Liver (tissue), 9 donors: ENCODE data around the gene PRR9. TPM values are rescaled to one million over a fixed set of nuclear protein-coding genes. Genes with fewer than 3 reads are reported as not detected.

Experiments used
- DNase-seq: peaks from one replicate; pipeline ENCODE4 v3.0.0-alpha.2; 2017; ENCODE audit warnings: low spot score
- H3K27ac ChIP-seq, 2 donors: one replicate each; pipeline ENCODE4 v1.7.0; 2013; ENCODE audit warnings: inconsistent platforms in 2 of 2, low read length in 2 of 2, control low read depth in 1 of 2, low read depth in 1 of 2, mild to moderate bottlenecking in 1 of 2
- H3K27me3 ChIP-seq, 4 donors: one replicate each; pipeline versions ENCODE4 v1.6.1 to v1.7.0; 2013; ENCODE audit warnings: low read length in 3 of 4, inconsistent platforms in 1 of 4, mild to moderate bottlenecking in 1 of 4, moderate library complexity in 1 of 4; ENCODE audit not compliant: control insufficient read depth in 4 of 4, insufficient read depth in 4 of 4
- H3K36me3 ChIP-seq, 4 donors: one replicate each; pipeline versions ENCODE4 v1.6.1 to v1.7.0; 2013; ENCODE audit warnings: low read length in 3 of 4, mild to moderate bottlenecking in 3 of 4, low read depth in 1 of 4, moderate library complexity in 1 of 4; ENCODE audit not compliant: control insufficient read depth in 4 of 4, insufficient read depth in 3 of 4
- H3K4me1 ChIP-seq, 4 donors: one replicate each; pipeline versions ENCODE4 v1.6.1 to v1.7.0; 2013; ENCODE audit warnings: low read length in 3 of 4, mild to moderate bottlenecking in 3 of 4, moderate library complexity in 1 of 4; ENCODE audit not compliant: control insufficient read depth in 4 of 4, insufficient read depth in 4 of 4
- H3K4me3 ChIP-seq, 3 donors: one replicate each; pipeline versions ENCODE4 v1.6.1 to v1.7.0; 2013; ENCODE audit warnings: low read length in 3 of 3, control low read depth in 1 of 3, low read depth in 1 of 3, mild to moderate bottlenecking in 1 of 3
- H3K9ac ChIP-seq, 2 donors: one replicate each; pipeline ENCODE4 v1.7.0; 2013; ENCODE audit warnings: low read length in 2 of 2, mild to moderate bottlenecking in 2 of 2, moderate library complexity in 2 of 2, control low read depth in 1 of 2, low read depth in 1 of 2
- H3K9me3 ChIP-seq, 4 donors: one replicate each; pipeline versions ENCODE4 v1.6.1 to v1.7.0; 2013; ENCODE audit warnings: low read length in 3 of 4; ENCODE audit not compliant: control insufficient read depth in 4 of 4
- EGR1 ChIP-seq, 2 donors: IDR thresholded peaks; 2 replicates each; pipeline ENCODE4 v1.6.1; 2016 to 2018; ENCODE audit warnings: antibody characterized with exemption in 2 of 2, low read depth in 2 of 2
- FOXA1 ChIP-seq: IDR thresholded peaks from 2 replicates; pipeline ENCODE4 v1.6.1; 2016; ENCODE audit warnings: antibody characterized with exemption
- FOXA2 ChIP-seq: IDR thresholded peaks from 2 replicates; pipeline ENCODE4 v1.6.1; 2016; ENCODE audit warnings: antibody characterized with exemption
- GABPA ChIP-seq, 2 donors: IDR thresholded peaks in 1 of 2; conservative IDR thresholded peaks in 1 of 2; 2 replicates each; pipeline ENCODE4 v1.6.1; 2016; ENCODE audit warnings: antibody characterized with exemption in 2 of 2, mild to moderate bottlenecking in 1 of 2, moderate library complexity in 1 of 2
- HNF4A ChIP-seq, 2 donors: conservative IDR thresholded peaks; 2 replicates each; pipeline ENCODE4 v1.6.1; 2016; ENCODE audit warnings: antibody characterized with exemption in 2 of 2, mild to moderate bottlenecking in 2 of 2
- HNF4G ChIP-seq: IDR thresholded peaks from 2 replicates; pipeline ENCODE4 v1.6.1; 2016; ENCODE audit warnings: antibody characterized with exemption
- JUND ChIP-seq, 2 donors: IDR thresholded peaks; 2 replicates each; pipeline ENCODE4 v1.6.1; 2016; ENCODE audit warnings: antibody characterized with exemption in 2 of 2
- NR2F2 ChIP-seq: IDR thresholded peaks from 2 replicates; pipeline ENCODE4 v1.6.1; 2016; ENCODE audit warnings: antibody characterized with exemption
- RAD21 ChIP-seq, 2 donors: IDR thresholded peaks; 2 replicates each; pipeline ENCODE4 v1.6.1; 2016; ENCODE audit warnings: antibody characterized with exemption in 2 of 2, mild to moderate bottlenecking in 2 of 2
- RXRA ChIP-seq, 2 donors: IDR thresholded peaks; 2 replicates each; pipeline ENCODE4 v1.6.1; 2017 to 2018; ENCODE audit warnings: antibody characterized with exemption in 2 of 2, mild to moderate bottlenecking in 1 of 2
- SP1 ChIP-seq: IDR thresholded peaks from 2 replicates; pipeline ENCODE4 v1.6.1; 2018; ENCODE audit warnings: antibody characterized with exemption, mild to moderate bottlenecking
- TAF1 ChIP-seq: conservative IDR thresholded peaks from 2 replicates; pipeline ENCODE4 v1.6.1; 2016; ENCODE audit warnings: antibody characterized with exemption, mild to moderate bottlenecking
- YY1 ChIP-seq: IDR thresholded peaks from 2 replicates; pipeline ENCODE4 v1.6.1; 2016; ENCODE audit warnings: antibody characterized with exemption, mild to moderate bottlenecking
- WGBS: extraction: QIAGEN DNeasy Blood & Tissue Kit; methylation state at CpG from one replicate; pipeline ENCODE4 v1.1.7; 2013; 5-methylcytosine and 5-hydroxymethylcytosine counted together
- polyA plus RNA-seq, 2 donors: library from polyadenylated mRNA; stranded (reverse) in 1 of 2; unstranded in 1 of 2; fragments of 200-250 nt in 1 of 2; fragments of >200 nt in 1 of 2; fragmentation: Nextera tagmentation in 1 of 2; extraction: Ambion mirVana in 1 of 2; gene quantifications; one replicate each; pipeline versions ENCODE4 v1.2.1 to v1.2.3, GENCODE V29; 2013 to 2015
- total RNA-seq, 2 donors: library from RNA; depleted of rRNA; stranded (reverse); fragments of >200 nt; gene quantifications; one replicate each; pipeline ENCODE4 v1.2.3, GENCODE V29; 2014
- TF ChIP-seq, protein P1 (sequence below): IDR thresholded peaks from 2 replicates; pipeline ENCODE4 v1.6.1; 2016; ENCODE audit warnings: antibody characterized with exemption
- TF ChIP-seq, protein P2 (sequence below): fragments of 150-350 bp; IDR thresholded peaks from 2 replicates; pipeline ENCODE4 v1.5.1; 2017; ENCODE audit warnings: improper control_type of control experiment, low read depth, low read length; ENCODE audit not compliant: missing input control
- TF ChIP-seq, protein P3 (sequence below): IDR thresholded peaks from 2 replicates; pipeline ENCODE4 v1.6.1; 2016; ENCODE audit warnings: antibody characterized with exemption
- TF ChIP-seq, protein P4 (sequence below): IDR thresholded peaks from 2 replicates; pipeline ENCODE4 v1.6.1; 2016; ENCODE audit warnings: antibody characterized with exemption
- TF ChIP-seq, protein P5 (sequence below): IDR thresholded peaks from 2 replicates; pipeline ENCODE4 v1.6.1; 2016; ENCODE audit warnings: antibody characterized with exemption, mild to moderate bottlenecking
- donor health status: healthy.
- donor health status: healthy.
- donor health status: healthy.
- donor health status: healthy.
- donor health status: healthy.

PRR9 gene
- total and polyA plus RNA-seq, 4 donors, result not detected

DNA sequence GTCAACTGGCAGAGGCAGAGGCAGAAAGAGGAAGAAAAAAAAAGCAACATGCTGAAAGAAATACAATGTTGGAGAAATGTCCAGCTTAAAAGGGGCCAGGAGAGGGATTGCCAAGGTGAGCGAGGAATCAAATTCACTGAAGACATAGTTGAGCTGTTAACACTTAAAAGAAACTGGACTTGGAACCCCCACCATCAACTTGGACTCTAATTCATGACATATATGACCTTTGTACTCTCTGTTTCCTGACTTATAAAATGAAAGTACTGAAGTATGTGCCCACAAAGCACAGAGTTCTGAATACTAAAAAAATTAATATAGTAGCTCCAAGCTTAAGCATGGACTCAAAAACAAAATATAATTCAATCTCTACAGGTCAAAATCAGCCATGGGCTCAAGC is 16.1 kb downstream of the PRR9 start:
- no peak for DNase-seq
- H3K27me3 ChIP-seq, result peaks cover 0 to 2% (median 0%) of the 10 kb centered on the region in 4 donors
- no peaks in the 10 kb centered on the region for H3K4me1 ChIP-seq
- no peaks in the 10 kb centered on the region for H3K9me3 ChIP-seq
- no peaks in the 10 kb centered on the region for H3K36me3 ChIP-seq
- H3K4me3 ChIP-seq, result no peak overlapping the region
- WGBS, result 91% methylated on average over 1 of the region's 1 CpG
- no peak overlapping the region for H3K9ac ChIP-seq
- H3K27ac ChIP-seq, result no peak overlapping the region
- TF ChIP-seq FOXA2, result no peak
- TF ChIP-seq HNF4A (conservative IDR thresholded peaks at IDR 0.05), result peak; percentile 28 to 30

DNA sequence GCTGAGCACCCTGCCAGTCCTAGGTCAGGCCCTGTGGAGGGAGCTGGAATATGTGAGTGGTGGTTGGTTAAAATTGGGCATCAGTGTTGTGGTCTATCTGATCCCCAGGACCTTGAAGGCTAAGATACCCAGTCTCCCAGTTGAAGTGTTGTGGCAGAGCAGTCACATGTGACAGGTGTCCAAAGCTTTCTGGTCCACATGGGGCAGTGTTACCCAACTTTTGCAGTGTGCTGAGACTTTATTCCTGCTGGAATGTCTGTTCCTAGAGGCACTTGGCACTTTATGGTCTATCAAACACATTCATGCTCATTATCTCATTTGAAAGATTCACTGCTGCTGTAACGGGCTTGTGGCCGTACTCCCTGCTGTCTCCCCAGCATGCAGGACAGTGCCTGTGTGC is 21.1 kb downstream of the PRR9 start:
- Histone ChIP-seq H3K27ac (no peak overlapping the region), H3K9me3 (no peaks in the 10 kb centered on the region), H3K4me3 (no peak overlapping the region), H3K4me1 (no peaks in the 10 kb centered on the region), H3K27me3 (no peaks in the 10 kb centered on the region), H3K36me3 (no peaks in the 10 kb centered on the region), H3K9ac (no peak overlapping the region)
- 67% methylated on average over 2 of the region's 2 CpGs for WGBS
- TF ChIP-seq FOXA1 (no peak), EGR1 (IDR thresholded peaks at IDR 0.05; ENCODE audit: low read depth in 2 of 2) (no peak), RAD21 (IDR thresholded peaks at IDR 0.05) (no peak), TAF1 (no peak), SP1 (no peak), JUND (IDR thresholded peaks at IDR 0.05) (no peak), GABPA (IDR thresholded peaks at IDR 0.05 in 1 of 2, conservative IDR thresholded peaks at IDR 0.05 in 1 of 2) (no peak), YY1 (no peak), HNF4G (no peak)
- TF ChIP-seq, protein P1, sequence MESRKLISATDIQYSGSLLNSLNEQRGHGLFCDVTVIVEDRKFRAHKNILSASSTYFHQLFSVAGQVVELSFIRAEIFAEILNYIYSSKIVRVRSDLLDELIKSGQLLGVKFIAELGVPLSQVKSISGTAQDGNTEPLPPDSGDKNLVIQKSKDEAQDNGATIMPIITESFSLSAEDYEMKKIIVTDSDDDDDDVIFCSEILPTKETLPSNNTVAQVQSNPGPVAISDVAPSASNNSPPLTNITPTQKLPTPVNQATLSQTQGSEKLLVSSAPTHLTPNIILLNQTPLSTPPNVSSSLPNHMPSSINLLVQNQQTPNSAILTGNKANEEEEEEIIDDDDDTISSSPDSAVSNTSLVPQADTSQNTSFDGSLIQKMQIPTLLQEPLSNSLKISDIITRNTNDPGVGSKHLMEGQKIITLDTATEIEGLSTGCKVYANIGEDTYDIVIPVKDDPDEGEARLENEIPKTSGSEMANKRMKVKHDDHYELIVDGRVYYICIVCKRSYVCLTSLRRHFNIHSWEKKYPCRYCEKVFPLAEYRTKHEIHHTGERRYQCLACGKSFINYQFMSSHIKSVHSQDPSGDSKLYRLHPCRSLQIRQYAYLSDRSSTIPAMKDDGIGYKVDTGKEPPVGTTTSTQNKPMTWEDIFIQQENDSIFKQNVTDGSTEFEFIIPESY, result no peak
- no peak for DNase-seq

DNA sequence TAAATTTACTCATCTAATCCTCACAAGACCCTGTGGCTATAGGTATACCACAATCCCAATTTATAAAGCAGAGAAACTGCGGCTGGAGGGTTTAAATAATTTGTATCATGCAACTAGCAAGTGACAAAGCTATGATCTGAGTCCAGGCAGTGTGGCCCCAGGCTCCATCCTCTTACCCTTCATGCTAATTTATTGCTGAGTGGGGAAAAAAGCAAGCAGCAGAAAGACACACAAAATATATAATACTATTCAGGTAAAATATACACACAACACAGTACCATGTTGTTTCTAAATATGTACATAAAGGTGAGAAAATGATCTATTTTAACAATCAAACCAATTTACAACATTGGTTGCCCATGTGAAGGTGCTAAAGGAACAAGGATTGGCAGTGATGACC is 24.8 kb downstream of the PRR9 start:
- WGBS, result 72% methylated on average over 1 of the region's 1 CpG

More for the DNA sequence above, 24.8 kb downstream of the PRR9 start:
- Histone ChIP-seq H3K9me3 (no peaks in the 10 kb centered on the region), H3K36me3 (no peaks in the 10 kb centered on the region), H3K27me3 (no peaks in the 10 kb centered on the region), H3K4me1 (no peaks in the 10 kb centered on the region), H3K4me3 (no peak overlapping the region), H3K9ac (no peak overlapping the region), H3K27ac (no peak overlapping the region)
- no peak for DNase-seq
- TF ChIP-seq, protein P1, result no peak
- no peak for TF ChIP-seq NR2F2
- TF ChIP-seq, protein P2, sequence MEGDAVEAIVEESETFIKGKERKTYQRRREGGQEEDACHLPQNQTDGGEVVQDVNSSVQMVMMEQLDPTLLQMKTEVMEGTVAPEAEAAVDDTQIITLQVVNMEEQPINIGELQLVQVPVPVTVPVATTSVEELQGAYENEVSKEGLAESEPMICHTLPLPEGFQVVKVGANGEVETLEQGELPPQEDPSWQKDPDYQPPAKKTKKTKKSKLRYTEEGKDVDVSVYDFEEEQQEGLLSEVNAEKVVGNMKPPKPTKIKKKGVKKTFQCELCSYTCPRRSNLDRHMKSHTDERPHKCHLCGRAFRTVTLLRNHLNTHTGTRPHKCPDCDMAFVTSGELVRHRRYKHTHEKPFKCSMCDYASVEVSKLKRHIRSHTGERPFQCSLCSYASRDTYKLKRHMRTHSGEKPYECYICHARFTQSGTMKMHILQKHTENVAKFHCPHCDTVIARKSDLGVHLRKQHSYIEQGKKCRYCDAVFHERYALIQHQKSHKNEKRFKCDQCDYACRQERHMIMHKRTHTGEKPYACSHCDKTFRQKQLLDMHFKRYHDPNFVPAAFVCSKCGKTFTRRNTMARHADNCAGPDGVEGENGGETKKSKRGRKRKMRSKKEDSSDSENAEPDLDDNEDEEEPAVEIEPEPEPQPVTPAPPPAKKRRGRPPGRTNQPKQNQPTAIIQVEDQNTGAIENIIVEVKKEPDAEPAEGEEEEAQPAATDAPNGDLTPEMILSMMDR, result no peak
- no peak for TF ChIP-seq SP1
- no peak for TF ChIP-seq FOXA2
- no peak for TF ChIP-seq RAD21 (IDR thresholded peaks at IDR 0.05)
- no peak for TF ChIP-seq JUND (IDR thresholded peaks at IDR 0.05)
- TF ChIP-seq EGR1 (IDR thresholded peaks at IDR 0.05; ENCODE audit: low read depth in 2 of 2), result no peak
- TF ChIP-seq TAF1, result no peak
- no peak for TF ChIP-seq YY1
- no peak for TF ChIP-seq HNF4G
- TF ChIP-seq FOXA1, result no peak
- no peak for TF ChIP-seq HNF4A (conservative IDR thresholded peaks at IDR 0.05)
- TF ChIP-seq, protein P3, sequence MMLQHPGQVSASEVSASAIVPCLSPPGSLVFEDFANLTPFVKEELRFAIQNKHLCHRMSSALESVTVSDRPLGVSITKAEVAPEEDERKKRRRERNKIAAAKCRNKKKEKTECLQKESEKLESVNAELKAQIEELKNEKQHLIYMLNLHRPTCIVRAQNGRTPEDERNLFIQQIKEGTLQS, result no peak
- TF ChIP-seq, protein P4, sequence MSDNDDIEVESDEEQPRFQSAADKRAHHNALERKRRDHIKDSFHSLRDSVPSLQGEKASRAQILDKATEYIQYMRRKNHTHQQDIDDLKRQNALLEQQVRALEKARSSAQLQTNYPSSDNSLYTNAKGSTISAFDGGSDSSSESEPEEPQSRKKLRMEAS, result no peak
- TF ChIP-seq, protein P5, sequence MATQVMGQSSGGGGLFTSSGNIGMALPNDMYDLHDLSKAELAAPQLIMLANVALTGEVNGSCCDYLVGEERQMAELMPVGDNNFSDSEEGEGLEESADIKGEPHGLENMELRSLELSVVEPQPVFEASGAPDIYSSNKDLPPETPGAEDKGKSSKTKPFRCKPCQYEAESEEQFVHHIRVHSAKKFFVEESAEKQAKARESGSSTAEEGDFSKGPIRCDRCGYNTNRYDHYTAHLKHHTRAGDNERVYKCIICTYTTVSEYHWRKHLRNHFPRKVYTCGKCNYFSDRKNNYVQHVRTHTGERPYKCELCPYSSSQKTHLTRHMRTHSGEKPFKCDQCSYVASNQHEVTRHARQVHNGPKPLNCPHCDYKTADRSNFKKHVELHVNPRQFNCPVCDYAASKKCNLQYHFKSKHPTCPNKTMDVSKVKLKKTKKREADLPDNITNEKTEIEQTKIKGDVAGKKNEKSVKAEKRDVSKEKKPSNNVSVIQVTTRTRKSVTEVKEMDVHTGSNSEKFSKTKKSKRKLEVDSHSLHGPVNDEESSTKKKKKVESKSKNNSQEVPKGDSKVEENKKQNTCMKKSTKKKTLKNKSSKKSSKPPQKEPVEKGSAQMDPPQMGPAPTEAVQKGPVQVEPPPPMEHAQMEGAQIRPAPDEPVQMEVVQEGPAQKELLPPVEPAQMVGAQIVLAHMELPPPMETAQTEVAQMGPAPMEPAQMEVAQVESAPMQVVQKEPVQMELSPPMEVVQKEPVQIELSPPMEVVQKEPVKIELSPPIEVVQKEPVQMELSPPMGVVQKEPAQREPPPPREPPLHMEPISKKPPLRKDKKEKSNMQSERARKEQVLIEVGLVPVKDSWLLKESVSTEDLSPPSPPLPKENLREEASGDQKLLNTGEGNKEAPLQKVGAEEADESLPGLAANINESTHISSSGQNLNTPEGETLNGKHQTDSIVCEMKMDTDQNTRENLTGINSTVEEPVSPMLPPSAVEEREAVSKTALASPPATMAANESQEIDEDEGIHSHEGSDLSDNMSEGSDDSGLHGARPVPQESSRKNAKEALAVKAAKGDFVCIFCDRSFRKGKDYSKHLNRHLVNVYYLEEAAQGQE, result no peak
- no peak for TF ChIP-seq RXRA (IDR thresholded peaks at IDR 0.05)
- TF ChIP-seq GABPA (IDR thresholded peaks at IDR 0.05 in 1 of 2, conservative IDR thresholded peaks at IDR 0.05 in 1 of 2), result no peak
